GM15510 (cell line): ENCODE results near the gene UST.
A peak's percentile ranks its signal among the peaks of the same experiment; 100 is the strongest.

ENCODE experiments used
- POLR2A ChIP-seq: IDR thresholded peaks from 3 replicates; pipeline ENCODE4 v1.6.1; 2011; ENCODE audit warnings: borderline replicate concordance; ENCODE audit not compliant: insufficient read length; ENCODE audit errors: extremely low read depth

UST gene

GRCh38 chr6:148713921-148714320 lies 32.9 kb upstream of the UST start:
- TF ChIP-seq POLR2A: no peak

- TF ChIP-seq POLR2A: no peak
These were observed 30.0 kb upstream of the UST start for GRCh38 chr6:148716811-148717210.

DNA sequence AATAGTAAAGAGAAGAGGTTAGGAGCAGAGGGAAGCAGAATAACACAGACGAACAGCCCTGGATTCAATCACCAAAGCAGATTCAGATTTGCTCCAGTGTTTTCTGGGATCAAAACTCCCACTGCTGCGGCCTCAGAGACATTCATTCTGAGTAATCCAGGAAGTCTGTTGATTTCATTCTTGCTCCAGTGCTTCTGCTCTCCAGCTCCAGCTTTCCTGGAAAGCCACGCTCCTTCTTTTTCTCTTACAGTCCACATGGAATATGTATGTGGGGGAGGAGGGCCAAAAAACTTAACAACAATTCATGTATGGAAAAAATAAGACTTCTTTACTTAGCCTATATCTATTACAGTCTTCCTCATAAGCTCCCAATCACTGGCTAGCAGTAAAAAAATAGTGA lies 26.4 kb upstream of the UST start:
- no peak for TF ChIP-seq POLR2A

DNA sequence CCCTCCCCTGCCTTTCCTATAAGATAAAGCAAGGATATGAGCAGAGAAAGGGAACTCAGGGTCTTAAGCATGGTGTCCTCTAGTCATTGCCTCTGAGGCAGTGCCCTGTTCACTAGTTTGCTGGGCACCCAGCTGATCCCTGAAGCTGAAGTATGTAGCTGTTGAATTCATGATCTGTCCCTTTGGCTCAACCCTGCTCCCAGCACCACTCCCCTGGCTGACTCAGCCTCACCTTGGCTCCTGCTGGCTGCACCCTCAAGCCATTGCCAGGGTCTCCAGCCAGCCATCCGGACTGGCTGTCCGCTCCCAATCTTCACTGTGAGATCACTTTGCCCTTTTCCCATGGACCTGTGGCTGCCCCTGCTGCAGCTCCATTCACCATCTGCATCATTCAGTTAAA lies 25.9 kb upstream of the UST start:
- no peak for TF ChIP-seq POLR2A

GRCh38 chr6:148723484-148723883 lies 23.3 kb upstream of the UST start:
- no peak for TF ChIP-seq POLR2A

GRCh38 chr6:148724428-148724827 lies 22.4 kb upstream of the UST start:
- TF ChIP-seq POLR2A: no peak

DNA sequence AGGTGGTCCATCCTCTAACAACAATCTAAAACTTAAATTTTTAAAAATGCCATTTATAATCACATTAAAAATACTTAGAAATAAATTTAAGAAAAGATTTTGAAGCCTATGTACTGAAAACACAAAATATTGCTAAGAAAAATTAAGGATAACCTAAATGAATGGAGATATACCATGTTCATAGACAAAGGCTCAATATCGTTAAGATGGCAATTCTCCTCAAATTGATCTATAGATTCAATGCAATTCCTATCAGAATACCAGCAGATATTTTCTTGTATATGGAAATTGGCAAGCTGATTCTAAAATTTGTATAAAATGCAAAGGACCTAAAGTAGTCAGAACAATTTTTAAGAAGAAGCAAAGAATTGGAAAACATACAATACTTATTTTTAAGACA lies 19.7 kb upstream of the UST start:
- TF ChIP-seq POLR2A: no peak

DNA sequence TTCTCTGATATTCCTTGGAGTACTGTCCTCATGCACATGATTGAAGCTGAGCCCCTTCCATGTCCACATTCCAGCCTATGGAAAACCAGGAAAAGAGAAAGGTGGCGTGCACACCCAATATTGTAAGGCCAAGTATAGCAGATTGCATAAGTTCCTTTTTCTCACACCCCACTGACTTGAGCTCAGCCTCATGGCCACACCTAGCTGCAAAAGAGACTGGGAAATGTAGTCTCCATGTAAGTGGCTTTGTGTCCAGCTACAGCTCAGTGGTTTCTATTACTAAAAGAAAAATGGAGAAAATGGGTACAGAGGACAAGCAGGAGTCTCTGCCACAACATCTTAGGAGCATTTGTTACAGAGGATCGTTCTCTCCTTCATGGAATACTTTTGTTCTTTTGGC lies 10.8 kb upstream of the UST start:
- TF ChIP-seq POLR2A: no peak

DNA sequence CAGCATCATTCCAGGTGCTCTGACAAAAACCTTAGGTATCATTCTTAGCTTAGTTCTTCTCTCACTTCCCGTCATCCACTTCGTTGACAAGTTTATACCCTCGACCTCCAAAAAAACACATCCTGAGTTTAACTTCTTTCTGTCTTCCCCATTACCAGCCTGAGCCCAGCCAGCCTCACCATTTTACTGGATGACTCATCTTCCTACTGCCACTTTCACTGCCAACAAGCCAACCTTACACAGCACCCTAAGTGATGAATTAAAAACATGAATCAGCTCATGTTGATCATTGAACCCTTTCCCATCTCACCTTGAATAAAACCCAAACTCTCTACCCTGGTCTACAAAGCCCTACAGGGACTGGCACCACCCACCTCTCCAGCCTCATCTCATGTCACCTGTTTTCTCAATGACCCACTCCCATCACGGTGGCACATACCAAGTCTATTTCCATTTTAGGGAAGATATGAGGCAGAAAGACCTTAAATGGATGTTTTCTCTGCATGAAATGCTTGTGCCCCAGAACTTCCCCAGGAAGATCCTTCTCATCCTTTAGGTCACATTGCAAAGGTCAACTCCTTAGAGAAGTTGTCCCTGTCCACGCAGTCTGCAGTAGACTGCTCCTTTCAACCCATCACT lies 9.9 kb upstream of the UST start:
- no peak for TF ChIP-seq POLR2A

DNA sequence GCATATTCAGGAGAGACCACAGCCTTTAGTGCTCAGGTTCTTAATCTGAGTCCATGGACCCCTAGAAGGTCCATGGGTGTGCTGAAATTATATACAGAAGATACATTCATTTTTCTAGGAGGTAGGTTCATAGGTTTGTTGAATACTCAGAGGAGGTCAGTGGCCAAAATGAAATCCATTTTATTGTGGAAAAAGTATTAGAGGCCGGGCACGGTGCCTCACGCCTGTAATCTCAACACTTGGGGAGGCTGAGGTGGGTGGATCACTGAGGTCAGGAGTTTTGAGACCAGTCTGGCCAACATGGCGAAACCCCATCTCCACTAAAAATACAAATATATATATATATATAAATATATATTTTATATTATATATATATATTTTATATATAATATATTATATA lies 9.0 kb upstream of the UST start:
- TF ChIP-seq POLR2A: no peak

GRCh38 chr6:148738946-148739821 lies 7.6 kb upstream of the UST start:
- no peak for TF ChIP-seq POLR2A

DNA sequence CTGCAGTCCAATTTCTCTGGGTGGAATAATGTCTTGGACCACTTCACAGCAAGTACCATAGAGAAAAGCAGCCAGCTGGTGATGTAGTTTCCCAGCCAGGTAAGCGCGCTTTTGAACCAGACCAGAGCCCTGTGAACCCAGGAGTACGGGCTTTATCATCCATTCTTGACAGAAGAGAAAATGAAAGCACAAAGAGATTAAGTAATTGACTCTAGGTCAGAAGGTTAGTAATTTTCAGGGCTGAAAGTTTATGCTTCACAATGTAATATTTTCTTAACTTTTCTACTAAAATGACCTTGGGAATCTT lies 7.1 kb upstream of the UST start:
- TF ChIP-seq POLR2A: no peak

DNA sequence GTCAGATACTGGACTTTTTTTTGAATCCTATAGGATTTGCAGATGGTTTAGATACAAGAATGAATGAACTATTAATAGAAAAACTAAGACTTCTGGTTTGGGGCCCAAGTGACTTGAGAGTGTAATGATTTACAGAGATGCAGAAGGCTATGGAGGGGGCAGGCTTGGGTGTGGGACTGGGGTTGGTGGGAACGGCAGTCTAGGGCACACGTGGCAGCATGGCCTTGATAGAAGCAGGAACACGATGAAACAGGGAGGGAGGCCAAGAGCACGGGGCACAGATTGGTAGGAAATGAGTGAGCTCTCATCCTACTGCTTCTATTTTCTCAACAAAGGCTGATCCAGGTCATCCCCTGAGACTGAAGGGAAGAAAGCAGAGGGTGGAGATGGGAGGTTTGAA lies 3.4 kb upstream of the UST start:
- TF ChIP-seq POLR2A: no peak

DNA sequence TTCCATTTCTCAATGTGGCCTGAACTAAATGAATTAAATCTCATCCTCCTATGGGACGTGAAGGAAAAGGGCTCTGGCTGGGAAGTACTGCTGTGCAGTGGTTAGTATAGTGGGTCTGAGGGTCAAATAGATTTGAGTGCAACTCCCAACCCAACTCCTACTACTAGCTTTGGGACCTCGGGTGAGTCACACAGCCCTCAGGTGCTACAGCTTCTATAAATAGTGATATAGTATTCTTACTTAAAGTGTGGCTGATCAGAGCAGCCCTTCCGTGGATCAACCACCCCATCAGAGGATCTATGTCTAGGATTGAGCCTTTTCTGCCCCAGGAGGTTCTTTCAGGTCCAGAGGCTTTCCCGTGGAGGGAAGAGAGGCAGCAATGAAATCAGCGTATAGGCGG lies 904 bp upstream of the UST start:
- no peak for TF ChIP-seq POLR2A

- no peak for TF ChIP-seq POLR2A
These were observed 278 bp downstream of the UST start for GRCh38 chr6:148747145-148747470.

GRCh38 chr6:148747471-148748165 lies 788 bp downstream of the UST start:
- peak; percentile 19 for TF ChIP-seq POLR2A
